PC-3 (cell line): ENCODE data around the gene ECHDC1.

Experiments used
- EZH2 ChIP-seq: fragments of 300-600 bp; sonication (generic); IDR thresholded peaks from one replicate; pipeline ENCODE4 v1.6.1; 2017; ENCODE audit warnings: antibody characterized with exemption, mild to moderate bottlenecking, low read length; ENCODE audit not compliant: unreplicated experiment
- EZH2phosphoT487 ChIP-seq: fragments of 300-600 bp; sonication (generic); IDR thresholded peaks from 2 replicates; pipeline ENCODE4 v1.6.1; 2018; ENCODE audit warnings: mild to moderate bottlenecking, antibody characterized with exemption, low read length, borderline replicate concordance
- TF ChIP-seq, protein P1 (sequence below): fragments of 300-600 bp; sonication (generic); conservative IDR thresholded peaks from 2 replicates; pipeline ENCODE4 v1.5.1; 2017; ENCODE audit warnings: antibody characterized with exemption, low read depth, mild to moderate bottlenecking, low read length

DNA sequence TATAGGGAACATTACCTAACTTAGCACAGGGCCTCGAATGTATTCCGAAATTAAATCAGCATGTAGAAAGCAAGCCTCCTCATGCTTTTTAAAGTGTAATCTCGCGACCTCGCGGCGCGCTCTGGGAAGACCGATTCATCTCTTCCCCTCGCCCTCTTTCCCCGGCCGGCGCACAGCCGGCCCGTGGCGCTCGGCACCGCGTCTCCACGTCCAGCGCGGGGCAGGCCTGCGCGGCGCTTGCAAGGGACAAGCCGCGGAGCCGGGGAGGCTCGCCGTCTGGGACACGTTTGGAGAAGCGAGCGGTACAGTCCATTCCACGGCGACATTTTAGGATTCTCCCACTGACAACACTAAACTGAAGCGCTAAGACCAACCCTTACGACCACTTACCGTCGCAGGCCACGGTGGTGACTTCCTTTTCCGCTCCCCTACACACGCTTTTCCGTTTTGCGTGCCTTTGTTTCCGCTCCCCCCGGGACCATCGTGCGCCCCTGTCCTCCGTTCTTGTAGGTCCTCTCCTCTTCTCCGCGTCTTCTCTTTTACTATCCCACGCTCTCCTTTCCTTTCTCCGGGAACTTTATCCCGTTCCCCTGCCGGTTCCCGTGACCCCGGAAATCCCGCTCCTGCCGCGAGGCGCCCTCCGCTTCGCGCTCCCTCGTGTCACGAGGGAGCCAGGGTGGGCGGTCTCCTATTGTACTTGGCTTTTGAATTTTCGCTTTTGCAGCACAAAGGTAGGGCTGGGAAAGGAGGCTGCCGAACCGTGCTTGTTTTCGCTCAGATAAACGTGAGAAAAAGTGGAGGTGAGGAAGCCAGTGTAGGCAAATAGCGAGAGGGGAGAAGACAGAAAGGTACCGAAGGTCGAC lies at the start of gene ECHDC1:
- TF ChIP-seq, protein P1, sequence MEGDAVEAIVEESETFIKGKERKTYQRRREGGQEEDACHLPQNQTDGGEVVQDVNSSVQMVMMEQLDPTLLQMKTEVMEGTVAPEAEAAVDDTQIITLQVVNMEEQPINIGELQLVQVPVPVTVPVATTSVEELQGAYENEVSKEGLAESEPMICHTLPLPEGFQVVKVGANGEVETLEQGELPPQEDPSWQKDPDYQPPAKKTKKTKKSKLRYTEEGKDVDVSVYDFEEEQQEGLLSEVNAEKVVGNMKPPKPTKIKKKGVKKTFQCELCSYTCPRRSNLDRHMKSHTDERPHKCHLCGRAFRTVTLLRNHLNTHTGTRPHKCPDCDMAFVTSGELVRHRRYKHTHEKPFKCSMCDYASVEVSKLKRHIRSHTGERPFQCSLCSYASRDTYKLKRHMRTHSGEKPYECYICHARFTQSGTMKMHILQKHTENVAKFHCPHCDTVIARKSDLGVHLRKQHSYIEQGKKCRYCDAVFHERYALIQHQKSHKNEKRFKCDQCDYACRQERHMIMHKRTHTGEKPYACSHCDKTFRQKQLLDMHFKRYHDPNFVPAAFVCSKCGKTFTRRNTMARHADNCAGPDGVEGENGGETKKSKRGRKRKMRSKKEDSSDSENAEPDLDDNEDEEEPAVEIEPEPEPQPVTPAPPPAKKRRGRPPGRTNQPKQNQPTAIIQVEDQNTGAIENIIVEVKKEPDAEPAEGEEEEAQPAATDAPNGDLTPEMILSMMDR, result no peak
- TF ChIP-seq EZH2, result no peak
- TF ChIP-seq EZH2phosphoT487, result no peak
